CD14-positive monocyte (primary cell): ENCODE data around the gene PRKN. TPM values are rescaled to one million over a fixed set of nuclear protein-coding genes. Genes with fewer than 3 reads are reported as not detected.

ENCODE experiments used
- DNase-seq, 3 donors: peaks; one replicate each; pipeline ENCODE4 v3.0.0-alpha.2; 2011 to 2022
- H2AFZ ChIP-seq: 2 replicates; pipeline ENCODE4 v1.6.0; 2012; ENCODE audit warnings: mild to moderate bottlenecking, low read depth, low read length, inconsistent platforms; ENCODE audit not compliant: insufficient read depth, poor library complexity, severe bottlenecking
- H3K27ac ChIP-seq, 2 donors: 1 replicate in 1 of 2; 2 replicates in 1 of 2; pipeline ENCODE4 v1.5.1; 2012 to 2013; ENCODE audit warnings: low read length in 2 of 2, control low read depth in 1 of 2, inconsistent platforms in 1 of 2, low read depth in 1 of 2, mild to moderate bottlenecking in 1 of 2
- H3K27me3 ChIP-seq, 2 donors: one replicate each; pipeline versions ENCODE4 v1.6.0 to v1.6.1; 2011 to 2013; ENCODE audit warnings: low read length in 2 of 2; ENCODE audit not compliant: control insufficient read depth in 2 of 2, insufficient read depth in 2 of 2
- H3K36me3 ChIP-seq, 2 donors: replicated peaks in 1 of 2; 1 replicate in 1 of 2; 2 replicates in 1 of 2; pipeline versions ENCODE4 v1.5.1 to v1.6.1; 2012 to 2013; ENCODE audit warnings: low read length in 2 of 2, control low read depth in 1 of 2, inconsistent platforms in 1 of 2, mild to moderate bottlenecking in 1 of 2; ENCODE audit not compliant: insufficient read depth in 2 of 2, control insufficient read depth in 1 of 2
- H3K4me1 ChIP-seq, 2 donors: 1 replicate in 1 of 2; 2 replicates in 1 of 2; pipeline versions ENCODE4 v1.5.1 to v1.6.1; 2012 to 2013; ENCODE audit warnings: low read length in 2 of 2, control low read depth in 1 of 2, inconsistent platforms in 1 of 2, mild to moderate bottlenecking in 1 of 2, moderate library complexity in 1 of 2; ENCODE audit not compliant: insufficient read depth in 2 of 2, control insufficient read depth in 1 of 2
- H3K4me2 ChIP-seq: replicated peaks from 2 replicates; pipeline ENCODE3; 2012; ENCODE audit warnings: low read length, moderate library complexity, mild to moderate bottlenecking; ENCODE audit not compliant: poor library complexity, severe bottlenecking; ENCODE audit errors: extremely low read depth
- H3K4me3 ChIP-seq, 3 experiments: fragments of 200-600 bp in 1 of 3; sonication (generic) in 1 of 3; replicated peaks in 1 of 3; 1 replicate in 2 of 3; 2 replicates in 1 of 3; pipeline ENCODE4 v1.5.1; 2011 to 2013; ENCODE audit warnings: low read length in 3 of 3, mild to moderate bottlenecking in 3 of 3, control low read depth in 2 of 3, low read depth in 2 of 3, inconsistent platforms in 1 of 3, moderate library complexity in 1 of 3
- H3K79me2 ChIP-seq: 2 replicates; pipeline ENCODE4 v1.6.0; 2012; ENCODE audit warnings: mild to moderate bottlenecking, control low read depth, inconsistent platforms, low read length, moderate library complexity; ENCODE audit not compliant: insufficient read depth
- H3K9ac ChIP-seq: 2 replicates; pipeline ENCODE4 v1.6.0; 2017; ENCODE audit warnings: low read length, mild to moderate bottlenecking; ENCODE audit not compliant: insufficient read depth, poor library complexity, severe bottlenecking
- H3K9me3 ChIP-seq, 2 donors: replicated peaks in 1 of 2; 1 replicate in 1 of 2; 2 replicates in 1 of 2; pipeline versions ENCODE4 v1.5.1 to v1.6.1; 2012 to 2013; ENCODE audit warnings: low read length in 2 of 2, control low read depth in 1 of 2; ENCODE audit not compliant: control insufficient read depth in 1 of 2, insufficient read depth in 1 of 2
- H4K20me1 ChIP-seq: 2 replicates; pipeline ENCODE4 v1.6.0; 2012; ENCODE audit warnings: mild to moderate bottlenecking, low read length, control low read depth, moderate library complexity; ENCODE audit not compliant: insufficient read depth
- H3K27ac Mint-ChIP-seq, 7 donors: one replicate each; pipeline ENCODE4 v1.8.0; 2020; ENCODE audit warnings: mild to moderate bottlenecking in 7 of 7, mixed read lengths in 7 of 7, moderate library complexity in 6 of 7, inconsistent platforms in 2 of 7
- H3K27me3 Mint-ChIP-seq, 3 donors: one replicate each; pipeline ENCODE4 v1.8.0; 2021 to 2022; ENCODE audit warnings: low read depth in 3 of 3, mild to moderate bottlenecking in 3 of 3, mixed read lengths in 3 of 3, moderate library complexity in 3 of 3, inconsistent platforms in 1 of 3
- H3K36me3 Mint-ChIP-seq, 2 donors: one replicate each; pipeline ENCODE4 v1.8.0; 2020; ENCODE audit warnings: mixed read lengths in 2 of 2, inconsistent platforms in 1 of 2, mild to moderate bottlenecking in 1 of 2
- H3K4me1 Mint-ChIP-seq: one replicate; pipeline ENCODE4 v1.8.0; 2020; ENCODE audit warnings: mild to moderate bottlenecking, mixed read lengths
- H3K4me3 Mint-ChIP-seq, 2 donors: one replicate each; pipeline ENCODE4 v1.8.0; 2020; ENCODE audit warnings: mild to moderate bottlenecking in 2 of 2, mixed read lengths in 2 of 2, moderate library complexity in 1 of 2
- H3K9me3 Mint-ChIP-seq, 7 donors: one replicate each; pipeline ENCODE4 v1.8.0; 2020 to 2022; ENCODE audit warnings: mixed read lengths in 7 of 7, mild to moderate bottlenecking in 6 of 7, moderate library complexity in 6 of 7, inconsistent platforms in 2 of 7
- CTCF ChIP-seq: fragments of 200-600 bp; IDR thresholded peaks from one replicate; pipeline ENCODE4 v1.8.0; 2022; ENCODE audit warnings: antibody characterized with exemption, mild to moderate bottlenecking
- WGBS: methylation state at CpG from one replicate; pipeline ENCODE4 v1.1.5; 2013; ENCODE audit warnings: missing lambda C conversion rate; ENCODE audit not compliant: insufficient coverage; 5-methylcytosine and 5-hydroxymethylcytosine counted together
- intact Hi-C, 2 donors: fragments of 100-400 bp; cut with micrococcal nuclease; formaldehyde crosslinking; loops; one replicate each; pipeline versions ENCODE4 v1.15.0 to v1.15.1; 2023
- polyA plus RNA-seq, 3 donors: library from polyadenylated mRNA; depleted of rRNA in 1 of 3; unstranded in 2 of 3; stranded (reverse) in 1 of 3; fragments of 300-500 nt in 2 of 3; fragments of >200 nt in 1 of 3; fragmentation: Illumina TruSeq in 2 of 3; gene quantifications; 1 replicate in 2 of 3; 2 replicates in 1 of 3; pipeline ENCODE4 v1.2.3, GENCODE V29; 2012 to 2021

PRKN gene
- polyA plus RNA-seq, 3 donors: 0.19 to 0.21 TPM; not detected in 1

GRCh38 chr6:162313922-162314660 lies 413.5 kb downstream of the PRKN start:
- intact Hi-C loops: no loop called here
- H3K4me3 ChIP-seq: no peak overlapping the region
- DNase-seq: no peak

GRCh38 chr6:162307865-162308264 lies 419.7 kb downstream of the PRKN start:
- Histone ChIP-seq H3K27me3 (no peaks in the 10 kb centered on the region), H3K4me1 (no peaks in the 10 kb centered on the region), H2AFZ (no peak overlapping the region), H4K20me1 (no peaks in the 10 kb centered on the region), H3K79me2 (no peaks in the 10 kb centered on the region), H3K27ac (no peak overlapping the region), H3K9me3 (no peaks in the 10 kb centered on the region), H3K36me3 (no peaks in the 10 kb centered on the region), H3K4me3 (no peak overlapping the region), H3K4me2 (no peak overlapping the region), H3K9ac (no peak overlapping the region)
- DNase-seq: no peak
- 68% methylated on average over 4 of the region's 5 CpGs for WGBS
- no peak for TF ChIP-seq CTCF
- H3K9me3 Mint-ChIP-seq: peaks cover 0 to 6% (median 0%) of the 10 kb centered on the region in 7 donors
- no peak overlapping the region for H3K4me3 Mint-ChIP-seq
- H3K4me1 Mint-ChIP-seq: no peaks in the 10 kb centered on the region
- no peak overlapping the region for H3K27ac Mint-ChIP-seq
- no peaks in the 10 kb centered on the region for H3K36me3 Mint-ChIP-seq
- H3K27me3 Mint-ChIP-seq: peaks cover 0 to 5% (median 2%) of the 10 kb centered on the region in 3 donors
- intact Hi-C loops: no loop called here

More at GRCh38 chr6:162313922-162314660, 413.5 kb downstream of the PRKN start:
- no peaks in the 10 kb centered on the region for H4K20me1 ChIP-seq
- Mint-ChIP-seq H3K27ac (no peak overlapping the region), H3K4me1 (no peaks in the 10 kb centered on the region), H3K27me3 (peaks cover 0 to under 1% (median 0%) of the 10 kb centered on the region in 3 donors), H3K9me3 (peaks cover 6 to 14% (median 9%) of the 10 kb centered on the region in 7 donors), H3K36me3 (no peaks in the 10 kb centered on the region), H3K4me3 (no peak overlapping the region)
- H3K36me3 ChIP-seq: no peaks in the 10 kb centered on the region
- no peak overlapping the region for H3K27ac ChIP-seq
- H3K4me1 ChIP-seq: no peaks in the 10 kb centered on the region
- H3K4me2 ChIP-seq: no peak overlapping the region
- 66% methylated on average over 2 of the region's 4 CpGs for WGBS
- H3K27me3 ChIP-seq: no peaks in the 10 kb centered on the region
- no peaks in the 10 kb centered on the region for H3K79me2 ChIP-seq
- peaks cover 7 to 12% of the 10 kb centered on the region in 2 donors for H3K9me3 ChIP-seq
- TF ChIP-seq CTCF: no peak
- H3K9ac ChIP-seq: no peak overlapping the region
- no peak overlapping the region for H2AFZ ChIP-seq
